Neural cell (in vitro differentiated cells): Measurements from ENCODE around the gene ISCA2. TPM values are rescaled to one million over a fixed set of nuclear protein-coding genes. Genes with fewer than 3 reads are reported as not detected.

Experiments used
- H2AFZ ChIP-seq: fragments of 200-600, 300-800 bp; sonication (generic), shearing (Covaris generic); 2 replicates; pipeline ENCODE4 v1.6.0; 2014; ENCODE audit warnings: low read depth, mild to moderate bottlenecking, antibody characterized with exemption, low read length, moderate library complexity
- H3F3A ChIP-seq: fragments of 200-600 bp; shearing (Covaris generic); 2 replicates; pipeline ENCODE4 v1.6.1; 2016; ENCODE audit warnings: mild to moderate bottlenecking, moderate library complexity, mixed read lengths, antibody characterized with exemption, low read length; ENCODE audit not compliant: insufficient read depth, poor library complexity, severe bottlenecking
- H3K27ac ChIP-seq: fragments of 200-600, 300-800 bp; sonication (generic), shearing (Covaris generic); 2 replicates; pipeline ENCODE4 v1.5.1; 2014; ENCODE audit warnings: mild to moderate bottlenecking, low read length, moderate library complexity
- H3K27me3 ChIP-seq: fragments of 300-800, 200-600 bp; sonication (generic), shearing (Covaris generic); 2 replicates; pipeline ENCODE4 v1.6.0; 2014; ENCODE audit warnings: mild to moderate bottlenecking, low read depth, low read length, moderate library complexity; ENCODE audit not compliant: insufficient read depth
- H3K36me3 ChIP-seq: fragments of 300-800, 200-600 bp; sonication (generic), shearing (Covaris generic); 2 replicates; pipeline ENCODE4 v1.5.1; 2014; ENCODE audit warnings: mild to moderate bottlenecking, antibody characterized with exemption, low read length, moderate library complexity; ENCODE audit not compliant: insufficient read depth
- H3K4me2 ChIP-seq: fragments of 300-800, 200-600 bp; sonication (generic), shearing (Covaris generic); 2 replicates; pipeline ENCODE4 v1.6.0; 2014; ENCODE audit warnings: mild to moderate bottlenecking, low read length
- H3K4me3 ChIP-seq: fragments of 300-800, 200-600 bp; sonication (generic), shearing (Covaris generic); 2 replicates; pipeline ENCODE4 v1.5.1; 2014; ENCODE audit warnings: mild to moderate bottlenecking, low read length, moderate library complexity
- H3K79me2 ChIP-seq: fragments of 200-600 bp; shearing (Covaris generic); replicated peaks from 2 replicates; pipeline ENCODE4 v1.6.0; 2014; ENCODE audit warnings: mild to moderate bottlenecking, low read length, moderate library complexity; ENCODE audit not compliant: insufficient read depth
- H3K9ac ChIP-seq: fragments of 300-800, 200-600 bp; sonication (generic), shearing (Covaris generic); 2 replicates; pipeline ENCODE4 v1.6.1; 2016; ENCODE audit warnings: mild to moderate bottlenecking, low read length, mixed read lengths
- H3K9me2 ChIP-seq: fragments of 200-600 bp; shearing (Covaris generic); 2 replicates; pipeline ENCODE4 v1.6.1; 2016; ENCODE audit warnings: mild to moderate bottlenecking, low read length, mixed read lengths; ENCODE audit not compliant: insufficient read depth
- H3K9me3 ChIP-seq: fragments of 200-600, 300-800 bp; sonication (generic), shearing (Covaris generic); 2 replicates; pipeline ENCODE4 v1.6.1; 2016; ENCODE audit warnings: mild to moderate bottlenecking, mixed run types, low read length, moderate library complexity, mixed read lengths
- H4K20me1 ChIP-seq: fragments of 200-600 bp; shearing (Covaris generic); 2 replicates; pipeline ENCODE4 v1.6.1; 2016; ENCODE audit warnings: mild to moderate bottlenecking, mixed run types; ENCODE audit not compliant: insufficient read depth
- EP300 ChIP-seq: fragments of 450-650 bp; conservative IDR thresholded peaks from 2 replicates; pipeline ENCODE4 v1.6.1; 2014; ENCODE audit warnings: antibody characterized with exemption, mild to moderate bottlenecking, moderate library complexity; ENCODE audit not compliant: poor library complexity, severe bottlenecking
- EZH2 ChIP-seq: fragments of 200-600, 300-800 bp; shearing (Covaris generic), sonication (generic); IDR thresholded peaks from 2 replicates; pipeline ENCODE4 v1.6.1; 2014; ENCODE audit warnings: antibody characterized with exemption, low read length, borderline replicate concordance, mild to moderate bottlenecking; ENCODE audit not compliant: insufficient read depth, poor library complexity, severe bottlenecking
- MXI1 ChIP-seq: fragments of 450-650 bp; conservative IDR thresholded peaks from 2 replicates; pipeline ENCODE4 v1.6.1; 2014; ENCODE audit warnings: antibody characterized with exemption, mild to moderate bottlenecking; ENCODE audit not compliant: poor library complexity, severe bottlenecking
- POLR2AphosphoS5 ChIP-seq: IDR thresholded peaks from 2 replicates; pipeline ENCODE4 v1.6.1; 2012
- RAD21 ChIP-seq: fragments of 450-650 bp; conservative IDR thresholded peaks from 2 replicates; pipeline ENCODE4 v1.6.1; 2014; ENCODE audit warnings: antibody characterized with exemption, mild to moderate bottlenecking, moderate library complexity
- SMC3 ChIP-seq: fragments of 450-650 bp; conservative IDR thresholded peaks from 2 replicates; pipeline ENCODE4 v1.6.1; 2014; ENCODE audit warnings: antibody characterized with exemption, mild to moderate bottlenecking, moderate library complexity; ENCODE audit not compliant: poor library complexity
- TAF1 ChIP-seq: IDR thresholded peaks from 2 replicates; pipeline ENCODE4 v1.6.1; 2012; ENCODE audit warnings: low read depth
- polyA plus RNA-seq: library from polyadenylated mRNA; depleted of rRNA; stranded (reverse); fragments of >200 nt; gene quantifications from 2 replicates; pipeline ENCODE4 v1.2.3, GENCODE V29; 2014
- TF ChIP-seq, protein P1 (sequence below): fragments of 450-650 bp; IDR thresholded peaks from 2 replicates; pipeline ENCODE4 v1.5.1; 2014; ENCODE audit warnings: antibody characterized with exemption, mild to moderate bottlenecking, moderate library complexity; ENCODE audit not compliant: poor library complexity, severe bottlenecking
- TF ChIP-seq, protein P2 (sequence below): IDR thresholded peaks from 2 replicates; pipeline ENCODE4 v1.6.1; 2012; ENCODE audit warnings: borderline replicate concordance

Gene ISCA2
- polyA plus RNA-seq, 1 donor from 2014 or later = 45.1 TPM

DNA sequence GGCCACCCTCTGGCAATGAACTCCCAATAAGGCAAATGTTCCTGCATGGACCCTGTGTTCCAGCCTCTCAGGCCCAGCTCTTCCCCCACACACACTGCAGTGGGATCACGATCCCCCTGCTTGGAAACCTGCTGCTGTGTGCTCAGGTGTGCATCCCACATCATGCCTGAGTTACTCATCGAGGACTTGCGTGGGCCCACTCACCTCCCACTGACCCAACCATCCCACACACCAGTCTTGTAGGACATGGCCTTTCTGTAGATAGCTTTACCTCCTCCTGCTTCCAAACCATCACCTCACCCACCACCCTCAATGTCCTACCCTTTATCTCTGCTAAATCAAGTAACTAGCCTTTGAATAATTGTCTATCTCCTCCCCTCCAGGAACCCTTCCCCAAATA is 25.1 kb upstream of the ISCA2 start:
- no peaks in the 10 kb centered on the region for H3F3A ChIP-seq

DNA sequence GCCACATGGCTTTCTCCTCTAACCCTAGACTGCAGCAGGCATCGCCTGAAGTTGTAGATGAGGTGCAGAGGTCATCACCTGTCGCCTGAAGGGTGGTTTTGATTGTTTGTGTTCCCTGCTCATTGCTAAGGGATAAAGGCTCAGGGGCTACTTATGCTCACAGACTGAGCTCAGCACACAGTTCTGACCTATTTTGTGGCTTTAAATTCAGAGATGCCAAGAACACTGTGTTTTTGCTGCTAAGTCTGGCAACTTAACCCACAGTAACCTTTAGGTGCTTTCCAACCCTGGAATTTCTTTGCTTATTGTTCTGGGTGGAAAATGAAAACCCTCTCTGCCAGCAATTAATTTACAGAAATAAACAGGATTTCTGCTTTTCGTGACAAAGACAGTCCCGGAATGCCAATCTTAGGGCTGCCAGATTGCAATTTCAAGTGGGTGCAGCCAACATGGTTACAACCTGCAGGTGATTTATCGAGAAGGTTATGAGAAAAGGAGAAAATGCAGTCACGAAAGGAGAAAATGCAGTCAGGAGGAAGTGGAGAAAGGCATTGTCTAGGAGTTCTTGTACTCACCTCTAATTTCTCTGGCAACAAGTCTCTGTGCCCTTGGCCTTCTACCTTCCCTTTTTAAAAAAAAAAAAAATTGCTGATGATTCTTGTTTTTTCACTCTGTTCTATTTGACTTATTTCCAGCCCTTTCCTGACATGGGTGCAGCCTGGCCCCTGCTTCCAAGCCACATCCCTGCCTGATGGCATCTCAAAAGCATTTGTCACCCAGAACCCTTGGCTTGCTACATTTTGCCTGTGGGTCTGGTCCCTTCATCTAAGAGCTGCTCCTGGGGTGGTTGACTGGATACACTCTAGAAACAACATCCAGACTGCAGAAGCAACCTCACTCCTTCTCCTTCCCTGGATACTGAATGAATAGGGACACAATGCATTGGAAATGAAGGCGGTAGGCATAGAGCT is 23.7 kb upstream of the ISCA2 start:
- no peaks in the 10 kb centered on the region for H4K20me1 ChIP-seq
- H3K9me3 ChIP-seq = no peaks in the 10 kb centered on the region
- H3K79me2 ChIP-seq = no peaks in the 10 kb centered on the region
- no peaks in the 10 kb centered on the region for H3K36me3 ChIP-seq
- H3K9ac ChIP-seq = no peak overlapping the region
- H2AFZ ChIP-seq = no peak overlapping the region
- H3K9me2 ChIP-seq = no peaks in the 10 kb centered on the region
- H3K27ac ChIP-seq = no peak overlapping the region
- H3K4me2 ChIP-seq = no peak overlapping the region
- H3F3A ChIP-seq = no peaks in the 10 kb centered on the region
- no peak overlapping the region for H3K4me3 ChIP-seq
- H3K27me3 ChIP-seq = no peaks in the 10 kb centered on the region
- TF ChIP-seq RAD21 = no peak
- TF ChIP-seq, protein P1, sequence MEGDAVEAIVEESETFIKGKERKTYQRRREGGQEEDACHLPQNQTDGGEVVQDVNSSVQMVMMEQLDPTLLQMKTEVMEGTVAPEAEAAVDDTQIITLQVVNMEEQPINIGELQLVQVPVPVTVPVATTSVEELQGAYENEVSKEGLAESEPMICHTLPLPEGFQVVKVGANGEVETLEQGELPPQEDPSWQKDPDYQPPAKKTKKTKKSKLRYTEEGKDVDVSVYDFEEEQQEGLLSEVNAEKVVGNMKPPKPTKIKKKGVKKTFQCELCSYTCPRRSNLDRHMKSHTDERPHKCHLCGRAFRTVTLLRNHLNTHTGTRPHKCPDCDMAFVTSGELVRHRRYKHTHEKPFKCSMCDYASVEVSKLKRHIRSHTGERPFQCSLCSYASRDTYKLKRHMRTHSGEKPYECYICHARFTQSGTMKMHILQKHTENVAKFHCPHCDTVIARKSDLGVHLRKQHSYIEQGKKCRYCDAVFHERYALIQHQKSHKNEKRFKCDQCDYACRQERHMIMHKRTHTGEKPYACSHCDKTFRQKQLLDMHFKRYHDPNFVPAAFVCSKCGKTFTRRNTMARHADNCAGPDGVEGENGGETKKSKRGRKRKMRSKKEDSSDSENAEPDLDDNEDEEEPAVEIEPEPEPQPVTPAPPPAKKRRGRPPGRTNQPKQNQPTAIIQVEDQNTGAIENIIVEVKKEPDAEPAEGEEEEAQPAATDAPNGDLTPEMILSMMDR = no peak
- TF ChIP-seq EZH2 = no peak
- no peak for TF ChIP-seq SMC3
- TF ChIP-seq POLR2AphosphoS5 = no peak
- TF ChIP-seq TAF1 = no peak
- TF ChIP-seq, protein P2, sequence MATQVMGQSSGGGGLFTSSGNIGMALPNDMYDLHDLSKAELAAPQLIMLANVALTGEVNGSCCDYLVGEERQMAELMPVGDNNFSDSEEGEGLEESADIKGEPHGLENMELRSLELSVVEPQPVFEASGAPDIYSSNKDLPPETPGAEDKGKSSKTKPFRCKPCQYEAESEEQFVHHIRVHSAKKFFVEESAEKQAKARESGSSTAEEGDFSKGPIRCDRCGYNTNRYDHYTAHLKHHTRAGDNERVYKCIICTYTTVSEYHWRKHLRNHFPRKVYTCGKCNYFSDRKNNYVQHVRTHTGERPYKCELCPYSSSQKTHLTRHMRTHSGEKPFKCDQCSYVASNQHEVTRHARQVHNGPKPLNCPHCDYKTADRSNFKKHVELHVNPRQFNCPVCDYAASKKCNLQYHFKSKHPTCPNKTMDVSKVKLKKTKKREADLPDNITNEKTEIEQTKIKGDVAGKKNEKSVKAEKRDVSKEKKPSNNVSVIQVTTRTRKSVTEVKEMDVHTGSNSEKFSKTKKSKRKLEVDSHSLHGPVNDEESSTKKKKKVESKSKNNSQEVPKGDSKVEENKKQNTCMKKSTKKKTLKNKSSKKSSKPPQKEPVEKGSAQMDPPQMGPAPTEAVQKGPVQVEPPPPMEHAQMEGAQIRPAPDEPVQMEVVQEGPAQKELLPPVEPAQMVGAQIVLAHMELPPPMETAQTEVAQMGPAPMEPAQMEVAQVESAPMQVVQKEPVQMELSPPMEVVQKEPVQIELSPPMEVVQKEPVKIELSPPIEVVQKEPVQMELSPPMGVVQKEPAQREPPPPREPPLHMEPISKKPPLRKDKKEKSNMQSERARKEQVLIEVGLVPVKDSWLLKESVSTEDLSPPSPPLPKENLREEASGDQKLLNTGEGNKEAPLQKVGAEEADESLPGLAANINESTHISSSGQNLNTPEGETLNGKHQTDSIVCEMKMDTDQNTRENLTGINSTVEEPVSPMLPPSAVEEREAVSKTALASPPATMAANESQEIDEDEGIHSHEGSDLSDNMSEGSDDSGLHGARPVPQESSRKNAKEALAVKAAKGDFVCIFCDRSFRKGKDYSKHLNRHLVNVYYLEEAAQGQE = no peak
- TF ChIP-seq EP300 = no peak

More for the DNA sequence above, 25.1 kb upstream of the ISCA2 start:
- Histone ChIP-seq H3K9me2 (no peaks in the 10 kb centered on the region), H3K4me3 (no peak overlapping the region), H3K9me3 (no peaks in the 10 kb centered on the region), H3K27ac (no peak overlapping the region), H4K20me1 (no peaks in the 10 kb centered on the region), H2AFZ (no peak overlapping the region), H3K36me3 (no peaks in the 10 kb centered on the region), H3K9ac (no peak overlapping the region), H3K4me2 (no peak overlapping the region), H3K79me2 (no peaks in the 10 kb centered on the region), H3K27me3 (no peaks in the 10 kb centered on the region)
- TF ChIP-seq SMC3 (no peak), RAD21 (no peak), EP300 (no peak), POLR2AphosphoS5 (no peak), TAF1 (no peak), MXI1 (no peak), EZH2 (no peak)
- TF ChIP-seq, protein P2 = no peak
- TF ChIP-seq, protein P1 = no peak
